Vagina (tissue), 2 donors: ENCODE results near the gene CTXN2.

Experiments
- CTCF ChIP-seq, 3 experiments: fragments of 450-650 bp in 2 of 3; fragments of 200-600 bp in 1 of 3; sonication (generic) in 1 of 3; IDR thresholded peaks; one replicate each; pipeline ENCODE4 v1.5.1; 2017 to 2019; ENCODE audit warnings: antibody characterized with exemption in 3 of 3, mild to moderate bottlenecking in 2 of 3, moderate library complexity in 2 of 3
- POLR2A ChIP-seq, 2 donors: fragments of 450-650 bp; IDR thresholded peaks; one replicate each; pipeline ENCODE4 v1.6.1; 2017; ENCODE audit warnings: antibody characterized with exemption in 2 of 2, mild to moderate bottlenecking in 2 of 2, moderate library complexity in 2 of 2

GRCh38 chr15:48221261-48221660 lies 29.8 kb downstream of the CTXN2 start:
- TF ChIP-seq CTCF (IDR thresholded peaks at IDR 0.05) (no peak), POLR2A (IDR thresholded peaks at IDR 0.05) (no peak)
